B cell (primary cell): ENCODE results near the gene NLRP9. TPM values are rescaled to one million over a fixed set of nuclear protein-coding genes. Genes with fewer than 3 reads are reported as not detected.

ENCODE experiments used
- ATAC-seq: fragments of 200-7000 bp; cut with Tn5 transposase; one replicate; pipeline ENCODE4 v1.10.0; 2021; ENCODE audit warnings: low read depth, mild to moderate bottlenecking, moderate number of reproducible peaks, moderate library complexity
- CTCF ChIA-PET: fragments of 350-600 bp; sonication (Branson Sonifier 250); formaldehyde crosslinking; loops from one replicate; lab custom pipeline; 2021; ENCODE audit warnings: antibody characterized with exemption, inconsistent platforms; lab: Charles Lee
- POLR2A ChIA-PET: fragments of 350-600 bp; sonication (Branson Sonifier 250); formaldehyde crosslinking; loops from one replicate; lab custom pipeline; 2021; ENCODE audit warnings: antibody characterized with exemption; lab: Charles Lee
- DNase-seq: peaks from one replicate; pipeline ENCODE4 v3.0.0; 2013
- H2AFZ ChIP-seq: 2 replicates; pipeline ENCODE4 v1.6.1; 2012; ENCODE audit warnings: mild to moderate bottlenecking, low read depth, low read length; ENCODE audit not compliant: insufficient read depth, poor library complexity, severe bottlenecking
- H3K27ac ChIP-seq, 2 donors: 1 replicate in 1 of 2; 2 replicates in 1 of 2; pipeline ENCODE4 v1.5.1; 2012 to 2013; ENCODE audit warnings: low read length in 2 of 2, mild to moderate bottlenecking in 2 of 2, moderate library complexity in 1 of 2
- H3K27me3 ChIP-seq, 4 experiments: fragments of 200-600 bp in 1 of 4; sonication (generic) in 1 of 4; replicated peaks in 1 of 4; 1 replicate in 2 of 4; 2 replicates in 2 of 4; pipeline versions ENCODE4 v1.6.1 to v1.7.0; 2013 to 2016; ENCODE audit warnings: low read length in 3 of 4, mild to moderate bottlenecking in 2 of 4, mixed read lengths in 1 of 4, moderate library complexity in 1 of 4; ENCODE audit not compliant: insufficient read depth in 4 of 4, control insufficient read depth in 3 of 4; ENCODE audit errors: control extremely low read depth in 1 of 4
- H3K36me3 ChIP-seq, 2 experiments: replicated peaks in 1 of 2; 1 replicate in 1 of 2; 2 replicates in 1 of 2; pipeline versions ENCODE4 v1.6.1 to v1.7.1; 2013; ENCODE audit warnings: low read length in 1 of 2; ENCODE audit not compliant: insufficient read depth in 2 of 2, control insufficient read depth in 1 of 2; ENCODE audit errors: control extremely low read depth in 1 of 2, extremely low read depth in 1 of 2
- H3K4me1 ChIP-seq, 2 donors: fragments of 200-600 bp in 1 of 2; sonication (generic) in 1 of 2; 1 replicate in 1 of 2; 2 replicates in 1 of 2; pipeline versions ENCODE4 v1.5.1 to v1.6.1; 2013 to 2017; ENCODE audit warnings: low read length in 2 of 2; ENCODE audit not compliant: control insufficient read depth in 2 of 2, insufficient read depth in 2 of 2
- H3K4me2 ChIP-seq: replicated peaks from 2 replicates; pipeline ENCODE3; 2012; ENCODE audit warnings: mild to moderate bottlenecking, low read depth, low read length; ENCODE audit not compliant: poor library complexity, severe bottlenecking
- H3K4me3 ChIP-seq, 5 experiments: fragments of 200-600 bp in 1 of 5; sonication (generic) in 1 of 5; 1 replicate in 3 of 5; 2 replicates in 2 of 5; pipeline versions ENCODE4 v1.5.1 to v1.7.0; 2011 to 2016; ENCODE audit warnings: low read length in 4 of 5, mild to moderate bottlenecking in 4 of 5, low read depth in 2 of 5, control low read depth in 1 of 5, moderate library complexity in 1 of 5; ENCODE audit not compliant: insufficient read depth in 1 of 5; ENCODE audit errors: control extremely low read depth in 1 of 5, extremely low read depth in 1 of 5
- H3K79me2 ChIP-seq: fragments of 200-600 bp; sonication (generic); one replicate; pipeline ENCODE4 v1.6.0; 2016; ENCODE audit warnings: low read length; ENCODE audit not compliant: control insufficient read depth, insufficient read depth
- H3K9ac ChIP-seq: fragments of 200-600 bp; sonication (generic); 2 replicates; pipeline ENCODE4 v1.6.1; 2017; ENCODE audit warnings: mild to moderate bottlenecking, low read length, moderate library complexity
- H3K9me3 ChIP-seq, 3 donors: one replicate each; pipeline versions ENCODE4 v1.6.1 to v1.7.1; 2013; ENCODE audit warnings: low read length in 2 of 3; ENCODE audit not compliant: control insufficient read depth in 2 of 3, insufficient read depth in 1 of 3; ENCODE audit errors: control extremely low read depth in 1 of 3
- H4K20me1 ChIP-seq: 2 replicates; pipeline ENCODE4 v1.6.0; 2012; ENCODE audit warnings: mild to moderate bottlenecking, low read length; ENCODE audit not compliant: insufficient read depth, control insufficient read depth, poor library complexity, severe bottlenecking
- H3K27ac Mint-ChIP-seq: one replicate; pipeline ENCODE4 v1.8.0; 2021; ENCODE audit warnings: mixed read lengths
- H3K27me3 Mint-ChIP-seq: one replicate; pipeline ENCODE4 v1.8.0; 2021; ENCODE audit warnings: mixed read lengths
- H3K4me1 Mint-ChIP-seq: one replicate; pipeline ENCODE4 v1.8.0; 2021; ENCODE audit warnings: mixed read lengths
- H3K4me3 Mint-ChIP-seq: one replicate; pipeline ENCODE4 v1.8.0; 2021; ENCODE audit warnings: mixed read lengths
- H3K9me3 Mint-ChIP-seq: one replicate; pipeline ENCODE4 v1.8.0; 2022; ENCODE audit warnings: mixed read lengths; ENCODE audit not compliant: insufficient read depth
- CTCF ChIP-seq: fragments of 200-600 bp; IDR thresholded peaks from one replicate; pipeline ENCODE4 v1.8.0; 2022; ENCODE audit warnings: antibody characterized with exemption, mild to moderate bottlenecking
- EZH2 ChIP-seq: IDR thresholded peaks from 2 replicates; pipeline ENCODE4 v1.6.1; 2012; ENCODE audit warnings: borderline replicate concordance, low read depth, mild to moderate bottlenecking, moderate library complexity, low read length; ENCODE audit not compliant: insufficient read depth, poor library complexity, severe bottlenecking
- WGBS: methylation state at CpG from one replicate; pipeline ENCODE4 v1.1.5; 2013; ENCODE audit warnings: missing lambda C conversion rate; ENCODE audit not compliant: insufficient coverage; 5-methylcytosine and 5-hydroxymethylcytosine counted together
- intact Hi-C: fragments of 100-400 bp; cut with micrococcal nuclease; formaldehyde crosslinking; loops from one replicate; pipeline ENCODE4 v1.10.0; 2022
- polyA plus RNA-seq: library from polyadenylated mRNA; depleted of rRNA; stranded (reverse); fragments of >200 nt; gene quantifications from 2 replicates; pipeline ENCODE4 v1.2.3, GENCODE V29; 2012
- total RNA-seq, 2 donors: library from RNA; stranded (reverse); fragments of 120-200 nt in 1 of 2; gene quantifications; 1 replicate in 1 of 2; 2 replicates in 1 of 2; pipeline versions ENCODE4 v1.2.3 to v1.2.4, GENCODE V29; 2013 to 2022

The NLRP9 gene
- total and polyA plus RNA-seq, 2 donors (not counting 1 experiment from before 2014, with no cell fraction given): not detected

GRCh38 chr19:55690769-55691545, 47.2 kb downstream of the NLRP9 start:
- Histone ChIP-seq H3K4me3 (no peak overlapping the region), H3K4me2 (no peak overlapping the region), H3K36me3 (peaks cover 0 to 88% of the 10 kb centered on the region in 2 experiments), H3K79me2 (peaks cover 44% of the 10 kb centered on the region), H3K27me3 (no peaks in the 10 kb centered on the region), H3K27ac (no peak overlapping the region), H2AFZ (no peak overlapping the region), H3K9ac (no peak overlapping the region), H3K9me3 (no peaks in the 10 kb centered on the region), H3K4me1 (peaks cover 9 to 30% of the 10 kb centered on the region in 2 donors), H4K20me1 (peaks cover 76% of the 10 kb centered on the region)
- H3K4me3 Mint-ChIP-seq: no peak overlapping the region
- 98% methylated on average over 27 of the region's 31 CpGs for WGBS
- intact Hi-C loops: no loop called here
- POLR2A ChIA-PET: no interaction called here
- no peaks in the 10 kb centered on the region for H3K9me3 Mint-ChIP-seq
- peaks cover 26% of the 10 kb centered on the region for H3K4me1 Mint-ChIP-seq
- TF ChIP-seq EZH2: no peak
- TF ChIP-seq CTCF: no peak
- no peaks in the 10 kb centered on the region for H3K27me3 Mint-ChIP-seq
- no peak for DNase-seq
- no peak overlapping the region for H3K27ac Mint-ChIP-seq
- no peak for ATAC-seq
- CTCF ChIA-PET: no interaction called here

GRCh38 chr19:55690109-55690768, 48.0 kb downstream of the NLRP9 start:
- no peaks in the 10 kb centered on the region for H3K27me3 Mint-ChIP-seq
- intact Hi-C loops: no loop called here
- Histone ChIP-seq H2AFZ (no peak overlapping the region), H3K36me3 (peaks cover 0 to 88% of the 10 kb centered on the region in 2 experiments), H4K20me1 (peaks cover 79% of the 10 kb centered on the region), H3K79me2 (peaks cover 51% of the 10 kb centered on the region), H3K27me3 (no peaks in the 10 kb centered on the region), H3K4me2 (no peak overlapping the region), H3K27ac (no peak overlapping the region), H3K4me1 (peaks cover 9 to 30% of the 10 kb centered on the region in 2 donors), H3K9me3 (no peaks in the 10 kb centered on the region), H3K9ac (no peak overlapping the region), H3K4me3 (no peak overlapping the region)
- H3K9me3 Mint-ChIP-seq: no peaks in the 10 kb centered on the region
- 93% methylated on average over 25 of the region's 25 CpGs for WGBS
- H3K4me1 Mint-ChIP-seq: peaks cover 30% of the 10 kb centered on the region
- ChIA-PET CTCF (no interaction called here), POLR2A (no interaction called here)
- TF ChIP-seq CTCF (no peak), EZH2 (no peak)
- ATAC-seq (no peak), DNase-seq (no peak)
- H3K4me3 Mint-ChIP-seq: no peak overlapping the region
- peak overlapping the region; percentile 6 for H3K27ac Mint-ChIP-seq
